Measurements from ENCODE around the gene PEX19. TPM values are rescaled to one million over a fixed set of nuclear protein-coding genes. Genes with fewer than 3 reads are reported as not detected.

Gene PEX19
- total and polyA plus RNA-seq, 10 of the 15 experiments (the other 5 are each of a cell fraction or from before 2014, with no cell fraction given) = 27.1 to 58.1 (median 39.6) TPM

DNA sequence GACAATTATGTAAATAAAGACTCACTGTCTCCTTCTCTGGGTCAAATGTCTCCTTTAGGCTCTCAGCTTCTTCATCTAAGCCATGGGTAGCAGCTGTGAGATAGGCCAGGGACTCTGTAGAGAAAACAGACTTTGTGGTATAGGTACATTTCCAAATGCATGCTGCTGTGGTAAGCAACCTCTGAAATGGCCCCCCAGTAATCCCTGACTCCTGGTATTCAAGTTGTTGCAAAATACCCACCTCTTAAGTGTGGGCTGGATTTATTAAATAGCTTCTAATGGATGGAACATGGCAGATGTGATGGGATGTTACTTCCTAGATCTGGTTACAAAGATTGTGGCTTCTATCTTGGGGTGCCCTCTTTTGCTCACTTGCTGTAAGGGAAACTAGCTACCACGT is 11.1 kb upstream of the PEX19 start:
- H2AFZ ChIP-seq (ENCODE audit: control insufficient read depth, low read depth, low read length) = no peak overlapping the region
- no peak overlapping the region for H3K4me2 ChIP-seq (ENCODE audit: control insufficient read depth, insufficient read depth)
- H3K36me3 ChIP-seq (ENCODE audit: control insufficient read depth in 2 of 2, insufficient read depth in 2 of 2, low read length in 1 of 2) = peaks cover 36 to 41% of the 10 kb centered on the region in 2 experiments
- H3K4me3 ChIP-seq = no peak overlapping the region
- DNase-seq (ENCODE audit: low read depth, low spot score) (no peak), ATAC-seq (no peak), FAIRE-seq (no peak)
- in situ Hi-C loops (cut with MboI) = no loop called here
- no TSS peak for BruUV-seq (replicated peaks)
- intact Hi-C loops (cut with micrococcal nuclease; ENCODE audit: unreplicated experiment) = no loop called here
- ChIA-PET POLR2A (interaction anchor here (0.7 to 1.3 kb wide), 2 partner anchors 33 to 35 kb away, joined by 3 read pairs; no protein-coding TSS in a partner anchor), CTCF (interaction anchor here (0.7 to 10.7 kb wide), 5 partner anchors 35 to 209 kb away, joined by 3 to 231 read pairs (median 3); partner anchors contain the start of gene CASQ1), SMC1A (ENCODE audit: uncharacterized antibody, unreplicated experiment) (interaction anchor here (1.0 to 1.7 kb wide), 2 partner anchors 11 to 15 kb away, joined by 3 to 4 read pairs; partner anchors contain the start of gene PEX19), RAD21 (ENCODE audit: unreplicated experiment) (no interaction called here)
- H3K4me1 ChIP-seq (ENCODE audit: control insufficient read depth, insufficient read depth, low read length) = no peaks in the 10 kb centered on the region
- 100% methylated on average over 1 of the region's 1 CpG for WGBS (ENCODE audit: insufficient coverage, insufficient replicate concordance, low lambda C conversion rate, missing lambda C conversion rate)
- H4K20me1 ChIP-seq (ENCODE audit: control insufficient read depth, insufficient read depth) = no peaks in the 10 kb centered on the region
- H3K9ac ChIP-seq (ENCODE audit: control insufficient read depth, insufficient read depth, low read length) = no peak overlapping the region
- no peaks in the 10 kb centered on the region for H3K9me3 ChIP-seq (replicated peaks; ENCODE audit: control insufficient read depth, insufficient read depth, low read length)
- H3K27me3 ChIP-seq (replicated peaks in 1 of 2; ENCODE audit: control insufficient read depth in 2 of 2, insufficient read depth in 2 of 2, low read length in 1 of 2) = no peaks in the 10 kb centered on the region
- no peak overlapping the region for H3K27ac ChIP-seq (ENCODE audit: control insufficient read depth, insufficient read depth)
- no peaks in the 10 kb centered on the region for H3K79me2 ChIP-seq (ENCODE audit: control insufficient read depth, insufficient read depth, low read length)
- TF ChIP-seq EED (IDR thresholded peaks at IDR 0.05; ENCODE audit: low read depth) = no peak
- TF ChIP-seq NR2F1 (conservative IDR thresholded peaks at IDR 0.05) = no peak
- no peak for TF ChIP-seq MYC (IDR thresholded peaks at IDR 0.05; ENCODE audit: insufficient read depth, insufficient read length, insufficient replicate concordance, low read length, severe bottlenecking)
- TF ChIP-seq, protein P1, sequence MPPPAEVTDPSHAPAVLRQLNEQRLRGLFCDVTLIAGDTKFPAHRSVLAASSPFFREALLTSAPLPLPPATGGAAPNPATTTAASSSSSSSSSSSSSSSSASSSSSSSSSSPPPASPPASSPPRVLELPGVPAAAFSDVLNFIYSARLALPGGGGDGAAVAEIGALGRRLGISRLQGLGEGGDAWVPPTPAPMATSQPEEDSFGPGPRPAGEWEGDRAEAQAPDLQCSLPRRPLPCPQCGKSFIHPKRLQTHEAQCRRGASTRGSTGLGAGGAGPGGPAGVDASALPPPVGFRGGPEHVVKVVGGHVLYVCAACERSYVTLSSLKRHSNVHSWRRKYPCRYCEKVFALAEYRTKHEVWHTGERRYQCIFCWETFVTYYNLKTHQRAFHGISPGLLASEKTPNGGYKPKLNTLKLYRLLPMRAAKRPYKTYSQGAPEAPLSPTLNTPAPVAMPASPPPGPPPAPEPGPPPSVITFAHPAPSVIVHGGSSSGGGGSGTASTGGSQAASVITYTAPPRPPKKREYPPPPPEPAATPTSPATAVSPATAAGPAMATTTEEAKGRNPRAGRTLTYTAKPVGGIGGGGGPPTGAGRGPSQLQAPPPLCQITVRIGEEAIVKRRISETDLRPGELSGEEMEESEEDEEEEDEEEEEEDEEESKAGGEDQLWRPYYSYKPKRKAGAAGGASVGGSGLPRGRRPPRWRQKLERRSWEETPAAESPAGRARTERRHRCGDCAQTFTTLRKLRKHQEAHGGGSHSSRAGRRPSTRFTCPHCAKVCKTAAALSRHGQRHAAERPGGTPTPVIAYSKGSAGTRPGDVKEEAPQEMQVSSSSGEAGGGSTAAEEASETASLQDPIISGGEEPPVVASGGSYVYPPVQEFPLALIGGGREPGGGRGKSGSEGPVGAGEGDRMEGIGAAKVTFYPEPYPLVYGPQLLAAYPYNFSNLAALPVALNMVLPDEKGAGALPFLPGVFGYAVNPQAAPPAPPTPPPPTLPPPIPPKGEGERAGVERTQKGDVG (CRISPR knock-in tag; IDR thresholded peaks at IDR 0.05) = no peak
- no peak for TF ChIP-seq USF1 (IDR thresholded peaks at IDR 0.05; ENCODE audit: borderline replicate concordance, extremely low read length, insufficient read depth, low read depth, low read length)
- TF ChIP-seq ZBED1 (IDR thresholded peaks at IDR 0.05; ENCODE audit: borderline replicate concordance) = no peak
- no peak for TF ChIP-seq STAT3 (IDR thresholded peaks at IDR 0.05; ENCODE audit: low read depth, low read length)
- TF ChIP-seq, protein P2, sequence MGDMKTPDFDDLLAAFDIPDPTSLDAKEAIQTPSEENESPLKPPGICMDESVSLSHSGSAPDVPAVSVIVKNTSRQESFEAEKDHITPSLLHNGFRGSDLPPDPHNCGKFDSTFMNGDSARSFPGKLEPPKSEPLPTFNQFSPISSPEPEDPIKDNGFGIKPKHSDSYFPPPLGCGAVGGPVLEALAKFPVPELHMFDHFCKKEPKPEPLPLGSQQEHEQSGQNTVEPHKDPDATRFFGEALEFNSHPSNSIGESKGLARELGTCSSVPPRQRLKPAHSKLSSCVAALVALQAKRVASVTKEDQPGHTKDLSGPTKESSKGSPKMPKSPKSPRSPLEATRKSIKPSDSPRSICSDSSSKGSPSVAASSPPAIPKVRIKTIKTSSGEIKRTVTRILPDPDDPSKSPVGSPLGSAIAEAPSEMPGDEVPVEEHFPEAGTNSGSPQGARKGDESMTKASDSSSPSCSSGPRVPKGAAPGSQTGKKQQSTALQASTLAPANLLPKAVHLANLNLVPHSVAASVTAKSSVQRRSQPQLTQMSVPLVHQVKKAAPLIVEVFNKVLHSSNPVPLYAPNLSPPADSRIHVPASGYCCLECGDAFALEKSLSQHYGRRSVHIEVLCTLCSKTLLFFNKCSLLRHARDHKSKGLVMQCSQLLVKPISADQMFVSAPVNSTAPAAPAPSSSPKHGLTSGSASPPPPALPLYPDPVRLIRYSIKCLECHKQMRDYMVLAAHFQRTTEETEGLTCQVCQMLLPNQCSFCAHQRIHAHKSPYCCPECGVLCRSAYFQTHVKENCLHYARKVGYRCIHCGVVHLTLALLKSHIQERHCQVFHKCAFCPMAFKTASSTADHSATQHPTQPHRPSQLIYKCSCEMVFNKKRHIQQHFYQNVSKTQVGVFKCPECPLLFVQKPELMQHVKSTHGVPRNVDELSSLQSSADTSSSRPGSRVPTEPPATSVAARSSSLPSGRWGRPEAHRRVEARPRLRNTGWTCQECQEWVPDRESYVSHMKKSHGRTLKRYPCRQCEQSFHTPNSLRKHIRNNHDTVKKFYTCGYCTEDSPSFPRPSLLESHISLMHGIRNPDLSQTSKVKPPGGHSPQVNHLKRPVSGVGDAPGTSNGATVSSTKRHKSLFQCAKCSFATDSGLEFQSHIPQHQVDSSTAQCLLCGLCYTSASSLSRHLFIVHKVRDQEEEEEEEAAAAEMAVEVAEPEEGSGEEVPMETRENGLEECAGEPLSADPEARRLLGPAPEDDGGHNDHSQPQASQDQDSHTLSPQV (IDR thresholded peaks at IDR 0.05) = no peak
- no peak for TF ChIP-seq FOS (IDR thresholded peaks at IDR 0.05; ENCODE audit: borderline replicate concordance, extremely low read depth, insufficient read length)
- TF ChIP-seq MTA3 (IDR thresholded peaks at IDR 0.05; ENCODE audit: borderline replicate concordance, low read length) = no peak
- no peak for TF ChIP-seq RBBP5 (conservative IDR thresholded peaks at IDR 0.05)
- TF ChIP-seq SPI1 (IDR thresholded peaks at IDR 0.05; ENCODE audit: borderline replicate concordance, insufficient read depth, low read depth, low read length) = no peak
- TF ChIP-seq STAT1 (conservative IDR thresholded peaks at IDR 0.05) = no peak
- no peak for TF ChIP-seq TCF12 (IDR thresholded peaks at IDR 0.05; ENCODE audit: low read depth, low read length)
- no peak for TF ChIP-seq ZZZ3 (IDR thresholded peaks at IDR 0.05; ENCODE audit: control insufficient read depth, insufficient read length, low read depth)
- no peak for TF ChIP-seq ZNF207 (IDR thresholded peaks at IDR 0.05; ENCODE audit: borderline replicate concordance)
